ENCODE results near the gene PAM.

The PAM gene

DNA sequence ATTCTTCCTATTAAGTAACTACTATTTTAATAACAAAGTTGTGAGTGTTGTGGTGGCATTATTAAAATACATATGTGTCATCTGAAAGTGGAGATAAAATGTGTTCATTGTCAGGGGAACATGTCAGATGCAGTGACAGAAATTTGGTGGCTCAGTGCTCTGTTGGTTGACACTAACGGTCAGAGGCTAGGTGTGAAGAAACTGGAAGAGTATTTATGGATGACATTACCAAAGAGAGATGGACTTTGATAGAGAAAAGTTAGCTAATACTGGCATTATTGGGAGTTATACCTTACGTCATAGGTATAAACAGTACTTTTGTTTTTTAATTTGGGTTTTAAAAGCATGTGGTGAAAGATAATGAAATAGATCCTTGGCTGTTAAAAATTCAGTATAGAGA lies 33.7 kb downstream of the PAM start:
- no peak for ATAC-seq
- Mint-ChIP-seq H3K4me3 (no peak overlapping the region), H3K9me3 (peaks cover 3% of the 10 kb centered on the region), H3K27me3 (no peaks in the 10 kb centered on the region), H3K27ac (no peak overlapping the region), H3K36me3 (peaks cover 10% of the 10 kb centered on the region), H3K4me1 (no peaks in the 10 kb centered on the region)

DNA sequence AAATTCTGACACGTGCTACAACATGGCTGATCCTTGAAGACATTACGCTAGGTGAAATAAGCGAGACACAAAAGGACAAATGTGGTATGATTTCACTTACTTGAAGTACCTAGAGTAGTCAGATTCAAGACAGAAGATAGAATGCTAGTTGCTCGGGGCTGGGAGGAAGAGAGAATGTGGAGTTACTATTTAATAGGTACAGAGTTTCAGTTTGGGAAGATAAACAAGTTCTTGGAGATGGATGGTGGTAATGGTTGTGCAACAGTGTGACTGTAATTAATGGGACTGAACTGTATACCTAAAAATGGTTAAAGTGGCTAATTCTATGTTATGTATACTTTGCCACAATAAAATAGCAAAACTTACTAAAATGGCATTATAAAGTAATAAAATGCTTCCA lies 34.4 kb downstream of the PAM start:
- Mint-ChIP-seq H3K9me3 (peaks cover 3% of the 10 kb centered on the region), H3K4me3 (no peak overlapping the region), H3K4me1 (no peaks in the 10 kb centered on the region), H3K27ac (no peak overlapping the region), H3K27me3 (no peaks in the 10 kb centered on the region), H3K36me3 (peaks cover 10% of the 10 kb centered on the region)
- no peak for ATAC-seq

DNA sequence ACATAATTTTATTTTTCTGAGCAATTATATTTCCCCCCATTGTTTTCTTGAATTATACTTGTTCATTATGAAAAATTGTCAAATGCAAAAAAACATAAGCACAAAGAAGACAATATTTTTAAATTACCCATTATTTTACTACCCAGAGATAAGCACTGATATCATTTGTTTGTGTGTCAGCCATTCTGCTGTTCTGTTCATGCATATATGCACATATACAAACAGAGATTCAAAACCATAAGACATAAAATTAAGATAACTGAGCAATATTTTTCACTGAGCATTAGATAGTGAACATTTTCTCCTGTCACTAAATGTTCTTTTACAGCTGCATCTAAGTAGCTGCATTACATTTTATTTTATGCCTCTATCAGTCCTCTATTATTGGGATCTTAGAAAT lies 35.6 kb downstream of the PAM start:
- Mint-ChIP-seq H3K9me3 (no peaks in the 10 kb centered on the region), H3K27me3 (no peaks in the 10 kb centered on the region), H3K27ac (no peak overlapping the region), H3K36me3 (no peaks in the 10 kb centered on the region), H3K4me3 (no peak overlapping the region), H3K4me1 (no peaks in the 10 kb centered on the region)
- ATAC-seq, result no peak

DNA sequence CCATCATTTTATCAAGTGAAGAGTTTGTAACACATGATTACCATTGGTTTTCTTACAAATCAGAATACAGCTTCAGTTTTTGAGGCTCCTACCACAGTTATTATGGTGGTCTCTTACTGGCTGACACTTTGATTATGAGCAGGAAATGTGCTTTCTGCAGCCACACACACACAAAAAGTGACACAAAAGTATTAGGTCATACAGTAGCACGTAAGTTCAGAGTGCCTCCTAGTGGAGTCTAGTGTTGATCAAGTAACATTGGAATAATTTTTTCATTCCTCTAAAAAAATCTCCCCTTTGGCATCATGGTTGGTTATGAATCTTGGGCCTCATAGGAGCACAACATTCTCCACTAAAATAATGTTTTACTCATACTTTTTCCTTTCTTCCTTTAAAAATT lies 37.6 kb downstream of the PAM start:
- Mint-ChIP-seq H3K4me1 (no peaks in the 10 kb centered on the region), H3K36me3 (no peaks in the 10 kb centered on the region), H3K9me3 (no peaks in the 10 kb centered on the region), H3K27ac (no peak overlapping the region), H3K4me3 (no peak overlapping the region), H3K27me3 (no peaks in the 10 kb centered on the region)
- no peak for ATAC-seq

DNA sequence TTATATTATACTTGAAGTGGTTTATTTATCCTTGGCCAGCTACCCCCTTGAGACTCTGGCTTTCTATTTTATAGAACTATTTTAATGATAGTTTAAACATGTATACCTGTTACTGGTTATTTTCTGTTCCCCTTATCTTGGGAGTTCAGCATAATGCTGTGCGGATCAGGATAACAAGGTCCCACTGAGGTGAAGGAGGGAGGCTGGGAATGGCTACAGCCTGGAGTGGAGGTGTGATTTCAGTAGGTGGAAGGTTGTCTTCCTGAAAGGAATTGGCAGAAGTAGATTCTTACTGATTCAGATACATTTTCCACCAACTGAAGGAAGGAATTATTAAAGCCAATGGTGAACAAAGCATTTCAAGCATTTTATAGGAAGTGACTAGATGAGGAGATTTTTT lies 38.9 kb downstream of the PAM start:
- no peak for ATAC-seq
- Mint-ChIP-seq H3K4me1 (no peaks in the 10 kb centered on the region), H3K27ac (no peak overlapping the region)

DNA sequence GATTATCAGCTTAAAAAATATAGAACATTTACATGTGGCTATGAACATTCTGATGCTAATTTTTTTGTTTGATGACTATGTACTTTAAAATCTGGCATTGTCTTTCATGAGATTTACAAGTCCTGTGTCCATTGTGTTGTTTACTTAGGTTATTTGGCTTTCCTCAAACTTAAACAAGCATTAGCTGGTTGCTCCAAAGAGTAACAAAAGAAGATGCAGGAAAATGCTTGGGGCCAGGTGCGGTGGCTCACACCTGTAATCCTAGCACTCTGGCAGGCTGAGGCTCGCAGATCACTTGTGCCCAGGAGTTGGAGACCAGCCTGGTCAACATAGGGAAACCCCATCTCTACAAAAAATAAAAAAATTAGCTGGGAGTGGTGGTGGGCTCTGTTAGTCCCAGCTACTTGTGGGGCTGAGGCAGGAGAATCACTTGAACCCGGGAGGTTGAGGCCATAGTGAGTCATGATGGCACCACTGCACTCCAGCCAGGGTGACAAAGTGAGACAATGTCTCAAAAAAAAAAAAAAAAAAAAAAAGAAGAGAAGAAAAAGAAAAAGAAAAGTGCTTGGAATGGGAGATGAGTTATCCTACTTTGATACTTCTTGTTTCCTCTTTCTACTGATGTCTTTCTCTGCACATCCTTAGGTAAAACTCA lies 39.7 kb downstream of the PAM start:
- H3K4me3 Mint-ChIP-seq, result no peak overlapping the region
- H3K27me3 Mint-ChIP-seq, result no peaks in the 10 kb centered on the region
- ATAC-seq, result no peak
- H3K9me3 Mint-ChIP-seq, result no peaks in the 10 kb centered on the region
- H3K4me1 Mint-ChIP-seq, result no peaks in the 10 kb centered on the region
- no peaks in the 10 kb centered on the region for H3K36me3 Mint-ChIP-seq
- H3K27ac Mint-ChIP-seq, result no peak overlapping the region

More for the DNA sequence above, 38.9 kb downstream of the PAM start:
- Mint-ChIP-seq H3K4me3 (no peak overlapping the region), H3K9me3 (no peaks in the 10 kb centered on the region), H3K27me3 (no peaks in the 10 kb centered on the region), H3K36me3 (no peaks in the 10 kb centered on the region)

DNA sequence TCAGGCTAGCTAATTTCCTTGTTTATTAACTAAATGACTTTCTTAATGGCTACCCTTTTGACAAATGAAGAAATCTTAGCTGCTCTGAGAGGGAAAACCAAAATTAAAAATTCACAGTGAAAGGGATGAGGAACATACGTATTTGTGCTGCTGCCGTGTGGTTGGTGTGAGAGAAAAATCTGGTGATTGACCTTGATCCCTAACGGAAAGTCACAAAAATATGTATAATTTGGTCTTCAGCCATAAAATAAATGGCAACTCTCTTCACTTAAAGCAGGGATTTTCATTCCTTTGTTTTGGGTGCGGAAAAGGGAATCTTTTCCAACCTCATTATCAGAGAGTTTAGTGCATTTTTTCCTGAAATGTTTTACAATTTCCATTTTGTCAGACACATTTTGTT lies 40.4 kb downstream of the PAM start:
- Mint-ChIP-seq H3K27me3 (no peaks in the 10 kb centered on the region), H3K4me3 (no peak overlapping the region), H3K27ac (no peak overlapping the region), H3K36me3 (no peaks in the 10 kb centered on the region), H3K4me1 (no peaks in the 10 kb centered on the region), H3K9me3 (no peaks in the 10 kb centered on the region)
- ATAC-seq, result no peak

DNA sequence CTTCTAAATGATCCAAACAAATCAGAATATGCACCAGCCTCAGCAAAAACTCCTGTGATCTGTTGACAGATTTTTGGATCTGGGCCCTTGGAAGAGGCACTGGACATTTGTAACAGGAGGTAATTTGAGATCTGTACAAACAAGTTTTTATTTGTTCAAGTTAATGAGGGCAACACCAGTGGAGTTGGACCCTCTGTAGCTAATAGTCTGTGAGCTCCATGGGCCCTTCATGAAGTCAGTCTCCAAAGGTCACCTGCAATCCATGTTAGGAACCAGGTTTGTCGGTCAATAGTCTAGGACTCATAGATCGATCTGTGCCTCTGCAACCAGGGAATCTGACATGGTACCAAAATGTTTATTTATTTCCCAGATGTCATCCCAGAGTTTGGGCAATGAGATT lies 40.9 kb downstream of the PAM start:
- Mint-ChIP-seq H3K27me3 (no peaks in the 10 kb centered on the region), H3K27ac (no peak overlapping the region), H3K36me3 (no peaks in the 10 kb centered on the region), H3K4me1 (no peaks in the 10 kb centered on the region), H3K9me3 (no peaks in the 10 kb centered on the region), H3K4me3 (no peak overlapping the region)
- no peak for ATAC-seq

DNA sequence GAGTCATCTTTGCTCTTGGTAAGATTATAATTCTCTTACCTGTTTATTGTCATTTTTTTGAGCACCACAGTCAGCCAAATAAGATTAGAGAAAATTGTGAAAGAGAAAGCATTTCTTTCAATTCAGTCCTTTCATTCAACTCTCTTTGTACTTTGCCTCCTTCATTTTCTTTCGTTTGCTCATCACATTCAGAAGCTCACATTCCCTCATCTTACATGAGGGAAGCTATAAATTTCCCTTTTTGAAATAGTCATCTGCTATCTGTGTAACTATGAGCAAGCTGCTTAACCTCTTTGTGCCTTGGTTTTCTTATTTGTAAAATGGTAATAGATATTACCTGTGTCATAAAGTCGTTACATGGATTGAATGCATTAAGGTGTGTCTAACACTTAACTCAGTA lies 41.4 kb downstream of the PAM start:
- H3K9me3 Mint-ChIP-seq, result no peaks in the 10 kb centered on the region
- H3K4me1 Mint-ChIP-seq, result no peaks in the 10 kb centered on the region
- no peak overlapping the region for H3K4me3 Mint-ChIP-seq
- ATAC-seq, result no peak
- no peaks in the 10 kb centered on the region for H3K27me3 Mint-ChIP-seq
- no peak overlapping the region for H3K27ac Mint-ChIP-seq
- no peaks in the 10 kb centered on the region for H3K36me3 Mint-ChIP-seq

DNA sequence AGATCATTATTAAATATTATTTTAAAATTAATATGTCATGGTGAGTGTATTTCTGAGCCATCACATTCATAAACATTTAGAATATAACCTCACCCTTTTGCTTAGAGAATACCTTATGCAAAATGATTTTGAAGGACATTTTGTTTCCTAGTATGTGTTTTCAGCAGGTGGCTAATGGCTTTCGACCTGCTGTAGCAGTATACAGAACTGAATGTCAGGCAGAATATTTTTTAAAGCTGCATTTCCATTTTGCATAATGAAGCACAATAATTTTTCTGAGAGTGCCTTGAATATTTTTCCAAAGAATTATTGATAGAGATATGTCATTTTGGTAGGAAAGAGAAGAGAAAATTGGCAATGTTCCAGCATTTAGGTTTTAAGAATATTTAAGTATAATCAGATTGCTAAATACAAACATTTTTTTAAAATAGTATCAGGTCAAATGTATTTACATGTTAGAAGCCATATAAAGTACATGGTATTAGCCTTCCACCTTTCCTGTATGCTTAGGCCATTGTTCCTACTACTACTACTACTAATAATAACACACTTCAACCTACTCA lies 42.3 kb downstream of the PAM start:
- no peak for ATAC-seq
- Mint-ChIP-seq H3K4me3 (no peak overlapping the region), H3K36me3 (no peaks in the 10 kb centered on the region), H3K9me3 (no peaks in the 10 kb centered on the region), H3K27ac (no peak overlapping the region), H3K4me1 (no peaks in the 10 kb centered on the region), H3K27me3 (no peaks in the 10 kb centered on the region)

DNA sequence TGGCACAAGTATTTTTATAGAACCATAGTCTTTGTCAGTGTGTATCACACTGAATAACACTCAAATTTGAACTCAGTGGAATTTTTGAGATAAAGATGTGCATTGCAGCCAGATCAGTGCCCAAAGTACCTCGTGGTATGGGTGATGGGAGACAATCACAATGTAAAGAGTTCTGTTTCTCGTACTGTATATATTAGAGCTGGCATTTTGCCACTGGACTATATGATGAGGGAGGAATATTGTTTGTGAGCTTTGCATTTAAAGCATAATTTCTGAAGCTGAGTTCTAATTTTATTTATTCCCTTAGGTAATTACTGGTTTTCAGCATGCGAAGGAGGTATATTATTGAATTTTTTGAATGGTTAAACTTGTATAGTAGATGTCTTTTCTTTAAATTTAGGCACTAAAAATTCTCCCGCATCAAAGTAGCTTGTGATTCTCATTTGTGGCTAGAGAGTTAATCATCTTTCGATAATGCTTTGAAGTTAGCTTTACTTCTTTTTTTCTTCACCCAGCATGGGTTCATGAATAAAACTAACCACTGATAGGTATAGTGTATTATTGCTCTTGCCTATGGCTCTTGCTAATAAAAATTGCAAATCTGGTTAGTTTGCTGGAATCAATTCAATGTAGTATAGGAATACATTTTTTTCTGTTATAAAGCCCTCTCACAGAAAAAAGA lies 43.1 kb downstream of the PAM start:
- Mint-ChIP-seq H3K36me3 (no peaks in the 10 kb centered on the region), H3K9me3 (no peaks in the 10 kb centered on the region), H3K4me3 (no peak overlapping the region), H3K27me3 (no peaks in the 10 kb centered on the region), H3K4me1 (peaks cover 7% of the 10 kb centered on the region), H3K27ac (no peak overlapping the region)
- ATAC-seq, result no peak

DNA sequence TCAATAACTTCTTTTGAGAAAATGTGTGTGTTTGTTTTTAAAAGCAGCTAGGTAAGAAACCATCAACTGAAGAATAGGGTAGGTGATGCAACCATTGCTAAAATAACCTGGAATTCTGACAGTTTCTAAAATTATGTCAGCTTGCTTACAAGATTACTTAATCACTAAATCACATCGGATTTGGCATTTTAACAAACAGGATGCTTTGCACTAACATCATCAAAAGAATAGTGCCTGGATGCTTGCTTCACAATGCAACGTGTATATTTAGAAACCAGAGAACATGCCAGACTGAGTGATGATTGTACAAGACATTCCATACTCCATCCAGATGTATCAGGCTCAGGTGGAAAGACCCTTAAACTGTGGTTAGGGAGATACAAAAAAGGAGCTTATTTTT lies 43.9 kb downstream of the PAM start:
- H3K4me3 Mint-ChIP-seq, result no peak overlapping the region
- peaks cover 7% of the 10 kb centered on the region for H3K4me1 Mint-ChIP-seq
- H3K27me3 Mint-ChIP-seq, result no peaks in the 10 kb centered on the region
- H3K27ac Mint-ChIP-seq, result no peak overlapping the region
- ATAC-seq, result no peak
- H3K36me3 Mint-ChIP-seq, result no peaks in the 10 kb centered on the region
- no peaks in the 10 kb centered on the region for H3K9me3 Mint-ChIP-seq

DNA sequence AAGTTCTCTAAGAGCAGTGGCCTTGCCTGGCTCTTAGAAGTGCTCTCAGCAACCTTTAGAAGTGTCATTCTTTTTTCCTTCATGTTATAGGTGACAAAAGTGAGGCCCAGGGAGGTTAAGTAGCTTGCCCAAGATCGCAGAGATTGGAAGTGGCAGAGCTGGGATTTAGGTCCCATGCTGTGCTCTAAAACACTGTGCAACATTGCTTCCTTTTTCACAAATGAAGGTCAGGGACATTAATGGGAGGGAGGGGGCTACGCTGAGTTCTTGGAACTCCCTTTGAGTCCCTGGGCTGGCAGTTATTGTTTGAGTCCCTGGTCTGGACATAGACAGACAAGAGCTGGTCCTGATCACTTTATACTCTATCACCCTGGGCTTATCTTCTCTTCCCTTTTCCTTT lies 45.3 kb downstream of the PAM start:
- Mint-ChIP-seq H3K27ac (no peak overlapping the region), H3K9me3 (no peaks in the 10 kb centered on the region), H3K36me3 (no peaks in the 10 kb centered on the region), H3K4me1 (peaks cover 7% of the 10 kb centered on the region), H3K4me3 (no peak overlapping the region), H3K27me3 (no peaks in the 10 kb centered on the region)
- no peak for ATAC-seq

DNA sequence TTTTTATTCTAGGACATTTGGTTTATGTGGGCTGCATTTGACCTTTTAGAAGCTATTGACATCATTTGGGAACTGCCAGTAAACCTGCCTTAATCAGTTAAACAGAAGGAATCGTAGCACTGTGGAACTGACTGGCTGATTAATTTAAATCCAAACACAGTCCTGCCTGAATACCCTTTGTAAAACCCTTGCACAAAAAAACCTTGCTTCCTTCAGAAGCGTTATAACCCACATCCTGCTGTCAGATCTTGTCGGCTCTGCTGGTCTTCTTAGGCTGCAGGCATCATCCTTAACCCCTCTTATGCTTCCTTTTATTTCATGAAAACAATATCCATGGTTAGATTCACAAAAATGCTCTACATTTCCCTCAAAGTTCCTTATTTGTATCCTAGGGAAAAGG lies 46.3 kb downstream of the PAM start:
- ATAC-seq, result no peak
- H3K36me3 Mint-ChIP-seq, result no peaks in the 10 kb centered on the region
- H3K9me3 Mint-ChIP-seq, result no peaks in the 10 kb centered on the region
- no peaks in the 10 kb centered on the region for H3K27me3 Mint-ChIP-seq
- no peak overlapping the region for H3K27ac Mint-ChIP-seq
- no peak overlapping the region for H3K4me3 Mint-ChIP-seq
- peaks cover 7% of the 10 kb centered on the region for H3K4me1 Mint-ChIP-seq

DNA sequence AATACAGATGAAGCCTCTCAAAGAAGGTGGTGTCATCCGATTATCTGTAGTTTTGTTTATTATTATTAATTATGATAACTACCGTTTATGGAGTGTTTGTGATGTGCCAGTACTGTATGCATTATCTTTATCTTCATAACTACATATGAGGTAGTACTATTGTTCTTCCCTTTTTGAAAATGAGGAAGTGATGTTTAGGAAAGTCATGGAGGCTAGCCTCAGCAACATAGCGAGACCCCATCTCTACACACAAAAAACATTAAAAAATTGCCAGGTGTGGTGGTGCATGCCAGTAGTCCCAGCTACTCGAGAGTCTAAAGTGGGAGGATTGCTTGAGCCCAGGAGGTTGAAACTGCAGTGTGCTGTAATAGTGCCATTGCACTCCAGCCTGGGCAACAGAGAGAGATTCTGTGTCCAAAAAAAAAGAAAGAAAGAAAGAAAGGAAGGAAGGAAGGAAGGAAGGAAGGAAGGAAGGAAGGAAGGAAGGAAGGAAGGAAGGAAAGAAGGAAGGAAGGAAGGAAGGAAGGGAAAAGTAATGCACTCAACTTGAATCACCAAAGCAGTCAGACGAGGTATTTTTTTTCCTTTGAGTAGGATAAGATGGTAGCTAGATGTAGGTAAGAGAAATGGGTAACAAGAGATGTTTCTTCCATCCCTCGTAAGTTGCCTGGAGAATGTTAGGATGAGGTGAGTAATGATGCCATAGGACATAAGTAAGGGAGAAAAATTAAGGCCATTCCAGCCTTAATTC lies 47.8 kb downstream of the PAM start:
- Mint-ChIP-seq H3K4me1 (peaks cover 7% of the 10 kb centered on the region), H3K9me3 (no peaks in the 10 kb centered on the region), H3K27ac (no peak overlapping the region), H3K27me3 (no peaks in the 10 kb centered on the region), H3K36me3 (no peaks in the 10 kb centered on the region), H3K4me3 (no peak overlapping the region)
- no peak for ATAC-seq
